Spleen (tissue), 11 donors: ENCODE data around the gene DPYSL3. TPM values are rescaled to one million over a fixed set of nuclear protein-coding genes. Genes with fewer than 3 reads are reported as not detected.

Experiments used
- DNase-seq: peaks from one replicate; pipeline ENCODE4 v3.0.0-alpha.2; 2020
- H3K27ac ChIP-seq, 8 donors: fragments of 200-600 bp; sonication (generic) in 7 of 8; 1 replicate in 4 of 8; 2 replicates in 4 of 8; pipeline versions ENCODE4 v1.5.0 to v1.8.0; 2016 to 2021; ENCODE audit warnings: inconsistent platforms in 4 of 8, mild to moderate bottlenecking in 4 of 8, moderate library complexity in 1 of 8
- H3K27me3 ChIP-seq, 7 donors: fragments of 200-600 bp; sonication (generic) in 6 of 7; replicated peaks in 1 of 7; 1 replicate in 4 of 7; 2 replicates in 3 of 7; pipeline versions ENCODE4 v1.5.0 to v1.8.0; 2016 to 2021; ENCODE audit warnings: inconsistent platforms in 3 of 7, mild to moderate bottlenecking in 1 of 7
- H3K36me3 ChIP-seq, 6 donors: fragments of 200-600 bp; sonication (generic) in 5 of 6; 1 replicate in 4 of 6; 2 replicates in 2 of 6; pipeline versions ENCODE4 v1.5.0 to v1.8.0; 2016 to 2021; ENCODE audit warnings: inconsistent platforms in 2 of 6
- H3K4me1 ChIP-seq, 6 donors: fragments of 200-600 bp; sonication (generic) in 5 of 6; 1 replicate in 3 of 6; 2 replicates in 3 of 6; pipeline versions ENCODE4 v1.5.0 to v1.8.0; 2016 to 2021; ENCODE audit warnings: inconsistent platforms in 3 of 6
- H3K4me3 ChIP-seq, 8 donors: fragments of 200-600 bp; sonication (generic) in 7 of 8; 1 replicate in 4 of 8; 2 replicates in 4 of 8; pipeline versions ENCODE4 v1.5.0 to v1.8.0; 2016 to 2021; ENCODE audit warnings: inconsistent platforms in 4 of 8, mild to moderate bottlenecking in 4 of 8, moderate library complexity in 2 of 8
- H3K9me3 ChIP-seq, 8 donors: fragments of 200-600 bp; sonication (generic) in 7 of 8; 1 replicate in 4 of 8; 2 replicates in 4 of 8; pipeline versions ENCODE4 v1.5.0 to v1.8.0; 2016 to 2021; ENCODE audit warnings: inconsistent platforms in 4 of 8
- CTCF ChIP-seq, 11 experiments: fragments of 200-600 bp in 7 of 11; fragments of 450-650 bp in 4 of 11; sonication (generic) in 4 of 11; IDR thresholded peaks in 8 of 11; conservative IDR thresholded peaks in 3 of 11; 1 replicate in 7 of 11; 2 replicates in 4 of 11; pipeline versions ENCODE4 v1.4.0 to v1.8.0; 2016 to 2021; ENCODE audit warnings: antibody characterized with exemption in 11 of 11, inconsistent platforms in 4 of 11, mild to moderate bottlenecking in 1 of 11
- POLR2A ChIP-seq, 3 donors: fragments of 450-650 bp; IDR thresholded peaks; one replicate each; pipeline ENCODE4 v1.5.1; 2017; ENCODE audit warnings: antibody characterized with exemption in 3 of 3, mild to moderate bottlenecking in 1 of 3
- POLR2AphosphoS5 ChIP-seq, 3 donors: sonication (generic); formaldehyde crosslinking; IDR thresholded peaks; one replicate each; pipeline ENCODE4 v1.5.1; 2017; ENCODE audit warnings: antibody characterized with exemption in 3 of 3
- WGBS, 5 donors: extraction: QIAGEN DNeasy Blood & Tissue Kit in 3 of 5; methylation state at CpG; one replicate each; pipeline versions ENCODE4 v1.1.5 to v1.1.7; 2013 to 2018; 5-methylcytosine and 5-hydroxymethylcytosine counted together
- intact Hi-C: fragments of 100-400 bp; cut with DNase I; formaldehyde crosslinking; loops from one replicate; pipeline ENCODE4 v1.15.0; 2023; ENCODE audit warnings: low total_unique reads
- polyA plus RNA-seq, 3 donors: library from polyadenylated mRNA; stranded (reverse); fragments of 200-250 nt; gene quantifications; one replicate each; pipeline ENCODE4 v1.2.1, GENCODE V29; 2013
- total RNA-seq, 7 donors: library from RNA; depleted of rRNA in 3 of 7; stranded (reverse); fragments of >200 nt in 3 of 7; fragmentation: NEBNext Ultra II Directional in 4 of 7; extraction: Animal tissue kit (Norgen Biotek cat#: 25700) in 4 of 7; gene quantifications; one replicate each; pipeline versions ENCODE4 v1.1.0 to v1.2.1, GENCODE V29; 2016 to 2021
- donor health status: healthy with polysubstance abuse.
- donor health status: DM: no; HTN: no; CAD: no; lungs with moderate emphysema.
- donor health status: DM: no; HTN: no; CAD: no.
- donor health status: Bipolar disorder and iron deficiency.
- donor health status: healthy.
- donor health status: DM: no; HTN: no; CAD: no.
- donor health status: DM: yes; HTN: yes; CAD: no.

The DPYSL3 gene
- total and polyA plus RNA-seq, 10 donors: 10.0 to 58.2 (median 40.4) TPM

GRCh38 chr5:147490989-147491388 lies 18.9 kb downstream of the DPYSL3 start:
- Histone ChIP-seq H3K27me3 (no peaks in the 10 kb centered on the region), H3K4me3 (peak overlapping the region in 1 of 8 donors; percentile 8), H3K9me3 (no peaks in the 10 kb centered on the region), H3K36me3 (no peaks in the 10 kb centered on the region), H3K4me1 (peaks cover 0 to 36% (median 15%) of the 10 kb centered on the region in 6 donors), H3K27ac (peak overlapping the region in 7 of 8 donors; percentile 29 to 73 (median 59))
- DNase-seq: no peak
- intact Hi-C loops: no loop called here
- TF ChIP-seq POLR2AphosphoS5 (IDR thresholded peaks at IDR 0.05): peak in 1 of 3 donors; percentile 22
- no peak for TF ChIP-seq POLR2A (IDR thresholded peaks at IDR 0.05)
- WGBS, 5 donors: 57 to 77% (median 69%) methylated on average over 3 of the region's 3 CpGs

GRCh38 chr5:147487031-147487750 lies 22.7 kb downstream of the DPYSL3 start:
- Histone ChIP-seq H3K27ac (peak overlapping the region in 7 of 8 donors; percentile 47 to 76 (median 58)), H3K27me3 (no peaks in the 10 kb centered on the region), H3K4me1 (peaks cover 5 to 69% (median 37%) of the 10 kb centered on the region in 6 donors), H3K4me3 (no peak overlapping the region), H3K36me3 (no peaks in the 10 kb centered on the region), H3K9me3 (no peaks in the 10 kb centered on the region)
- 46 to 73% (median 63%) methylated on average over 4 of the region's 4 CpGs for WGBS, 5 donors
- TF ChIP-seq POLR2A (IDR thresholded peaks at IDR 0.05): no peak
- no peak for TF ChIP-seq POLR2AphosphoS5 (IDR thresholded peaks at IDR 0.05)
- TF ChIP-seq CTCF (IDR thresholded peaks at IDR 0.05 in 8 of 11, conservative IDR thresholded peaks at IDR 0.05 in 3 of 11): no peak
- DNase-seq: no peak
- intact Hi-C loops: no loop called here

GRCh38 chr5:147485814-147486213 lies 24.1 kb downstream of the DPYSL3 start:
- Histone ChIP-seq H3K36me3 (no peaks in the 10 kb centered on the region), H3K27ac (peak overlapping the region in 5 of 8 donors; percentile 48 to 79 (median 73)), H3K4me3 (no peak overlapping the region), H3K27me3 (no peaks in the 10 kb centered on the region), H3K4me1 (peaks cover 10 to 69% (median 42%) of the 10 kb centered on the region in 6 donors), H3K9me3 (no peaks in the 10 kb centered on the region)
- TF ChIP-seq POLR2AphosphoS5 (IDR thresholded peaks at IDR 0.05) (no peak), CTCF (IDR thresholded peaks at IDR 0.05 in 8 of 11, conservative IDR thresholded peaks at IDR 0.05 in 3 of 11) (no peak), POLR2A (IDR thresholded peaks at IDR 0.05) (no peak)
- DNase-seq: no peak
- intact Hi-C loops: no loop called here
- WGBS, 5 donors: 81 to 93% (median 84%) methylated on average over 2 of the region's 2 CpGs

DNA sequence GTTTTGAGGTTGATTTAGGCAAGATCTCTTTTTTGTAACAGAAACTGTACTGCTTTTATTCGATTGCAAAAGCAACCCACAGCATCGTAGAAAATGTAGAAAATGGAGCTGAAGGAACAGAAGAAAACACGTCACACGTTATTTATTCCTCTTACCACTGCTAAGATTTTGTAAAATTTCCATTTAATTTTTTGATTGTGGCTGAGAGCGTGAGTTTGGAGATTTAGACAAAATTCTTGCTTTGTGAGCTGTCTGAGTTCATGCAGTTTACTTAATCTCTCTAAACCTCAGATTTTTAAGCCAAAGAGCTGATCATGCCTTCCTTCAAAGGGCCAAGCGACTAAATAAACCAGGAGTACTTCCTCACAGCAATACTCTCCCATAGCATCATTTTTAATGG lies 24.8 kb downstream of the DPYSL3 start:
- no peak overlapping the region for H3K4me3 ChIP-seq
- H3K27ac ChIP-seq: peak overlapping the region in 7 of 8 donors; percentile 48 to 79 (median 67)

More for the DNA sequence above, 24.8 kb downstream of the DPYSL3 start:
- intact Hi-C loops: no loop called here
- no peaks in the 10 kb centered on the region for H3K27me3 ChIP-seq
- H3K4me1 ChIP-seq: peaks cover 10 to 61% (median 40%) of the 10 kb centered on the region in 6 donors
- no peak for DNase-seq
- H3K9me3 ChIP-seq: no peaks in the 10 kb centered on the region
- WGBS, 5 donors: 65 to 86% (median 70%) methylated on average over 6 of the region's 6 CpGs
- TF ChIP-seq POLR2A (IDR thresholded peaks at IDR 0.05) (no peak), CTCF (IDR thresholded peaks at IDR 0.05 in 8 of 11, conservative IDR thresholded peaks at IDR 0.05 in 3 of 11) (no peak), POLR2AphosphoS5 (IDR thresholded peaks at IDR 0.05) (no peak)
- no peaks in the 10 kb centered on the region for H3K36me3 ChIP-seq
